KMS-11 (cell line): Measurements from ENCODE around the gene COPB2.

Source experiments
- H2AFZ ChIP-seq: fragments of 200-600 bp; sonication (generic); 2 replicates; pipeline ENCODE4 v1.6.1; 2016; ENCODE audit warnings: antibody characterized with exemption, mixed run types, low read depth
- H3K27ac ChIP-seq: fragments of 200-600 bp; sonication (generic); 2 replicates; pipeline ENCODE4 v1.6.1; 2016; ENCODE audit warnings: mild to moderate bottlenecking, mixed run types
- H3K27me3 ChIP-seq: fragments of 200-600 bp; sonication (generic); 2 replicates; pipeline ENCODE4 v1.6.1; 2017; ENCODE audit warnings: mild to moderate bottlenecking, low read depth, mixed run types, moderate library complexity; ENCODE audit not compliant: insufficient read depth
- H3K36me3 ChIP-seq: fragments of 200-600 bp; sonication (generic); 2 replicates; pipeline ENCODE4 v1.6.1; 2017; ENCODE audit warnings: mild to moderate bottlenecking, mixed run types; ENCODE audit not compliant: insufficient read depth
- H3K4me1 ChIP-seq: fragments of 200-600 bp; sonication (generic); 2 replicates; pipeline ENCODE4 v1.6.1; 2016; ENCODE audit warnings: mild to moderate bottlenecking, low read depth, mixed run types; ENCODE audit not compliant: poor library complexity, severe bottlenecking
- H3K4me2 ChIP-seq: fragments of 200-600 bp; sonication (generic); 2 replicates; pipeline ENCODE4 v1.7.0; 2016; ENCODE audit warnings: mild to moderate bottlenecking, mixed run types
- H3K4me3 ChIP-seq: fragments of 200-600 bp; sonication (generic); IDR thresholded peaks from 2 replicates; pipeline ENCODE4 v1.6.1; 2017; ENCODE audit warnings: low read depth, low read length, mixed read lengths; ENCODE audit not compliant: insufficient read depth
- H3K79me2 ChIP-seq: fragments of 200-600 bp; sonication (generic); 2 replicates; pipeline ENCODE4 v1.6.1; 2016; ENCODE audit warnings: low read depth, mixed run types; ENCODE audit not compliant: insufficient read depth
- H3K9ac ChIP-seq: fragments of 200-600 bp; sonication (generic); 2 replicates; pipeline ENCODE4 v1.6.1; 2016; ENCODE audit warnings: mild to moderate bottlenecking, mixed run types
- H4K20me1 ChIP-seq: fragments of 200-600 bp; sonication (generic); 2 replicates; pipeline ENCODE4 v1.6.1; 2016; ENCODE audit warnings: mild to moderate bottlenecking, mixed run types; ENCODE audit not compliant: insufficient read depth
- CTCF ChIP-seq: fragments of 200-600 bp; sonication (generic); conservative IDR thresholded peaks from 2 replicates; pipeline ENCODE4 v1.6.1; 2017; ENCODE audit warnings: low read depth, mild to moderate bottlenecking, antibody characterized with exemption, low read length, moderate library complexity, mixed read lengths

The COPB2 gene

GRCh38 chr3:139310474-139310933 lies 78.9 kb downstream of the COPB2 start:
- no peak overlapping the region for H3K9ac ChIP-seq
- H3K4me3 ChIP-seq, result no peak overlapping the region
- no peaks in the 10 kb centered on the region for H3K36me3 ChIP-seq
- H3K27me3 ChIP-seq, result no peaks in the 10 kb centered on the region
- no peak overlapping the region for H3K27ac ChIP-seq
- no peak overlapping the region for H2AFZ ChIP-seq
- H3K4me1 ChIP-seq, result no peaks in the 10 kb centered on the region
- H3K4me2 ChIP-seq, result no peak overlapping the region
- no peaks in the 10 kb centered on the region for H3K79me2 ChIP-seq
- no peaks in the 10 kb centered on the region for H4K20me1 ChIP-seq
- no peak for TF ChIP-seq CTCF

- H3K9ac ChIP-seq, result no peak overlapping the region
- no peak overlapping the region for H3K4me2 ChIP-seq
- H3K27ac ChIP-seq, result no peak overlapping the region
- H4K20me1 ChIP-seq, result no peaks in the 10 kb centered on the region
- no peak for TF ChIP-seq CTCF
- no peak overlapping the region for H3K4me3 ChIP-seq
- no peaks in the 10 kb centered on the region for H3K27me3 ChIP-seq
- H3K79me2 ChIP-seq, result no peaks in the 10 kb centered on the region
- no peaks in the 10 kb centered on the region for H3K4me1 ChIP-seq
- no peak overlapping the region for H2AFZ ChIP-seq
- H3K36me3 ChIP-seq, result no peaks in the 10 kb centered on the region
These were observed 79.6 kb downstream of the COPB2 start for GRCh38 chr3:139309880-139310279.

GRCh38 chr3:139309061-139309591 lies 80.3 kb downstream of the COPB2 start:
- H3K27ac ChIP-seq, result no peak overlapping the region
- H2AFZ ChIP-seq, result no peak overlapping the region
- no peak overlapping the region for H3K4me3 ChIP-seq
- no peak overlapping the region for H3K9ac ChIP-seq
- TF ChIP-seq CTCF, result no peak
- H3K27me3 ChIP-seq, result no peaks in the 10 kb centered on the region
- H3K4me2 ChIP-seq, result no peak overlapping the region
- H4K20me1 ChIP-seq, result no peaks in the 10 kb centered on the region
- no peaks in the 10 kb centered on the region for H3K79me2 ChIP-seq
- H3K4me1 ChIP-seq, result no peaks in the 10 kb centered on the region
- H3K36me3 ChIP-seq, result no peaks in the 10 kb centered on the region

- H3K4me3 ChIP-seq, result no peak overlapping the region
- no peaks in the 10 kb centered on the region for H3K27me3 ChIP-seq
- no peak overlapping the region for H3K9ac ChIP-seq
- H3K4me1 ChIP-seq, result peaks cover 2% of the 10 kb centered on the region
- H3K36me3 ChIP-seq, result no peaks in the 10 kb centered on the region
- TF ChIP-seq CTCF, result no peak
- no peaks in the 10 kb centered on the region for H3K79me2 ChIP-seq
- H3K4me2 ChIP-seq, result no peak overlapping the region
- no peak overlapping the region for H2AFZ ChIP-seq
- H4K20me1 ChIP-seq, result no peaks in the 10 kb centered on the region
- H3K27ac ChIP-seq, result no peak overlapping the region
These were observed 80.9 kb downstream of the COPB2 start for GRCh38 chr3:139308560-139308959.
